Astrocyte (in vitro differentiated cells and primary cell): ENCODE results near the gene PRKCA.

Experiments
- EZH2 ChIP-seq: IDR thresholded peaks from 2 replicates; pipeline ENCODE4 v1.6.1; 2012; ENCODE audit warnings: mild to moderate bottlenecking, low read length, inconsistent platforms; ENCODE audit not compliant: insufficient read depth
- TF ChIP-seq, protein P1 (sequence below): IDR thresholded peaks from 2 replicates; pipeline ENCODE4 v1.5.1; 2011; ENCODE audit warnings: low read depth, mild to moderate bottlenecking, inconsistent platforms, low read length, moderate library complexity; ENCODE audit not compliant: insufficient read depth

DNA sequence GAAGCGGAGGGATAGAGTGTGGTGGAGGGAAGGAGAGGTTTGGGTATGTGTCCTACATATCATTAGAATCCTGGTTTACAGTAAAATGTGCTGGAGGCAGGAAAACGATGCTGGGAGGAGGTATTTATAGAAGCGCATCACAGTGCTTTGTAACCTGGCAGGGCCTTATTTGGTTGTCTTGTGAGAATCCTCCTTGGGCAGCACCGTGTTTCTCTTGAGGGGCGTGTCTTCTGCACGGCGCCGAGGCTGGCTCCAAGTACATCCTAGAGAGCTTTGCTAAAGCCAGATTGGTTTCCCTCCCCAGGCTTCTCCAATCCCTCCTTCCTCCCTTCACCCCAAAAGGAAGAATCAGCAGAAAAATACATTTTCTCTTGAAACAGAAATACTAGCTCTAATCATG is 556.9 kb downstream of the PRKCA start:
- TF ChIP-seq, protein P1, sequence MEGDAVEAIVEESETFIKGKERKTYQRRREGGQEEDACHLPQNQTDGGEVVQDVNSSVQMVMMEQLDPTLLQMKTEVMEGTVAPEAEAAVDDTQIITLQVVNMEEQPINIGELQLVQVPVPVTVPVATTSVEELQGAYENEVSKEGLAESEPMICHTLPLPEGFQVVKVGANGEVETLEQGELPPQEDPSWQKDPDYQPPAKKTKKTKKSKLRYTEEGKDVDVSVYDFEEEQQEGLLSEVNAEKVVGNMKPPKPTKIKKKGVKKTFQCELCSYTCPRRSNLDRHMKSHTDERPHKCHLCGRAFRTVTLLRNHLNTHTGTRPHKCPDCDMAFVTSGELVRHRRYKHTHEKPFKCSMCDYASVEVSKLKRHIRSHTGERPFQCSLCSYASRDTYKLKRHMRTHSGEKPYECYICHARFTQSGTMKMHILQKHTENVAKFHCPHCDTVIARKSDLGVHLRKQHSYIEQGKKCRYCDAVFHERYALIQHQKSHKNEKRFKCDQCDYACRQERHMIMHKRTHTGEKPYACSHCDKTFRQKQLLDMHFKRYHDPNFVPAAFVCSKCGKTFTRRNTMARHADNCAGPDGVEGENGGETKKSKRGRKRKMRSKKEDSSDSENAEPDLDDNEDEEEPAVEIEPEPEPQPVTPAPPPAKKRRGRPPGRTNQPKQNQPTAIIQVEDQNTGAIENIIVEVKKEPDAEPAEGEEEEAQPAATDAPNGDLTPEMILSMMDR, result no peak
- no peak for TF ChIP-seq EZH2
